CD14-positive monocyte (primary cell): ENCODE data around the gene WHRN. TPM values are rescaled to one million over a fixed set of nuclear protein-coding genes. Genes with fewer than 3 reads are reported as not detected.

Experiments
- DNase-seq, 3 donors: peaks; one replicate each; pipeline ENCODE4 v3.0.0-alpha.2; 2011 to 2022
- H2AFZ ChIP-seq: 2 replicates; pipeline ENCODE4 v1.6.0; 2012; ENCODE audit warnings: mild to moderate bottlenecking, low read depth, low read length, inconsistent platforms; ENCODE audit not compliant: insufficient read depth, poor library complexity, severe bottlenecking
- H3K27ac ChIP-seq, 2 donors: 1 replicate in 1 of 2; 2 replicates in 1 of 2; pipeline ENCODE4 v1.5.1; 2012 to 2013; ENCODE audit warnings: low read length in 2 of 2, control low read depth in 1 of 2, inconsistent platforms in 1 of 2, low read depth in 1 of 2, mild to moderate bottlenecking in 1 of 2
- H3K27me3 ChIP-seq, 2 donors: one replicate each; pipeline versions ENCODE4 v1.6.0 to v1.6.1; 2011 to 2013; ENCODE audit warnings: low read length in 2 of 2; ENCODE audit not compliant: control insufficient read depth in 2 of 2, insufficient read depth in 2 of 2
- H3K36me3 ChIP-seq, 2 donors: replicated peaks in 1 of 2; 1 replicate in 1 of 2; 2 replicates in 1 of 2; pipeline versions ENCODE4 v1.5.1 to v1.6.1; 2012 to 2013; ENCODE audit warnings: low read length in 2 of 2, control low read depth in 1 of 2, inconsistent platforms in 1 of 2, mild to moderate bottlenecking in 1 of 2; ENCODE audit not compliant: insufficient read depth in 2 of 2, control insufficient read depth in 1 of 2
- H3K4me1 ChIP-seq, 2 donors: 1 replicate in 1 of 2; 2 replicates in 1 of 2; pipeline versions ENCODE4 v1.5.1 to v1.6.1; 2012 to 2013; ENCODE audit warnings: low read length in 2 of 2, control low read depth in 1 of 2, inconsistent platforms in 1 of 2, mild to moderate bottlenecking in 1 of 2, moderate library complexity in 1 of 2; ENCODE audit not compliant: insufficient read depth in 2 of 2, control insufficient read depth in 1 of 2
- H3K4me2 ChIP-seq: replicated peaks from 2 replicates; pipeline ENCODE3; 2012; ENCODE audit warnings: low read length, moderate library complexity, mild to moderate bottlenecking; ENCODE audit not compliant: poor library complexity, severe bottlenecking; ENCODE audit errors: extremely low read depth
- H3K4me3 ChIP-seq, 3 experiments: fragments of 200-600 bp in 1 of 3; sonication (generic) in 1 of 3; replicated peaks in 1 of 3; 1 replicate in 2 of 3; 2 replicates in 1 of 3; pipeline ENCODE4 v1.5.1; 2011 to 2013; ENCODE audit warnings: low read length in 3 of 3, mild to moderate bottlenecking in 3 of 3, control low read depth in 2 of 3, low read depth in 2 of 3, inconsistent platforms in 1 of 3, moderate library complexity in 1 of 3
- H3K79me2 ChIP-seq: 2 replicates; pipeline ENCODE4 v1.6.0; 2012; ENCODE audit warnings: mild to moderate bottlenecking, control low read depth, inconsistent platforms, low read length, moderate library complexity; ENCODE audit not compliant: insufficient read depth
- H3K9ac ChIP-seq: 2 replicates; pipeline ENCODE4 v1.6.0; 2017; ENCODE audit warnings: low read length, mild to moderate bottlenecking; ENCODE audit not compliant: insufficient read depth, poor library complexity, severe bottlenecking
- H3K9me3 ChIP-seq, 2 donors: replicated peaks in 1 of 2; 1 replicate in 1 of 2; 2 replicates in 1 of 2; pipeline versions ENCODE4 v1.5.1 to v1.6.1; 2012 to 2013; ENCODE audit warnings: low read length in 2 of 2, control low read depth in 1 of 2; ENCODE audit not compliant: control insufficient read depth in 1 of 2, insufficient read depth in 1 of 2
- H4K20me1 ChIP-seq: 2 replicates; pipeline ENCODE4 v1.6.0; 2012; ENCODE audit warnings: mild to moderate bottlenecking, low read length, control low read depth, moderate library complexity; ENCODE audit not compliant: insufficient read depth
- H3K27ac Mint-ChIP-seq, 7 donors: one replicate each; pipeline ENCODE4 v1.8.0; 2020; ENCODE audit warnings: mild to moderate bottlenecking in 7 of 7, mixed read lengths in 7 of 7, moderate library complexity in 6 of 7, inconsistent platforms in 2 of 7
- H3K27me3 Mint-ChIP-seq, 3 donors: one replicate each; pipeline ENCODE4 v1.8.0; 2021 to 2022; ENCODE audit warnings: low read depth in 3 of 3, mild to moderate bottlenecking in 3 of 3, mixed read lengths in 3 of 3, moderate library complexity in 3 of 3, inconsistent platforms in 1 of 3
- H3K36me3 Mint-ChIP-seq, 2 donors: one replicate each; pipeline ENCODE4 v1.8.0; 2020; ENCODE audit warnings: mixed read lengths in 2 of 2, inconsistent platforms in 1 of 2, mild to moderate bottlenecking in 1 of 2
- H3K4me1 Mint-ChIP-seq: one replicate; pipeline ENCODE4 v1.8.0; 2020; ENCODE audit warnings: mild to moderate bottlenecking, mixed read lengths
- H3K4me3 Mint-ChIP-seq, 2 donors: one replicate each; pipeline ENCODE4 v1.8.0; 2020; ENCODE audit warnings: mild to moderate bottlenecking in 2 of 2, mixed read lengths in 2 of 2, moderate library complexity in 1 of 2
- H3K9me3 Mint-ChIP-seq, 7 donors: one replicate each; pipeline ENCODE4 v1.8.0; 2020 to 2022; ENCODE audit warnings: mixed read lengths in 7 of 7, mild to moderate bottlenecking in 6 of 7, moderate library complexity in 6 of 7, inconsistent platforms in 2 of 7
- WGBS: methylation state at CpG from one replicate; pipeline ENCODE4 v1.1.5; 2013; ENCODE audit warnings: missing lambda C conversion rate; ENCODE audit not compliant: insufficient coverage; 5-methylcytosine and 5-hydroxymethylcytosine counted together
- intact Hi-C, 2 donors: fragments of 100-400 bp; cut with micrococcal nuclease; formaldehyde crosslinking; loops; one replicate each; pipeline versions ENCODE4 v1.15.0 to v1.15.1; 2023
- polyA plus RNA-seq, 3 donors: library from polyadenylated mRNA; depleted of rRNA in 1 of 3; unstranded in 2 of 3; stranded (reverse) in 1 of 3; fragments of 300-500 nt in 2 of 3; fragments of >200 nt in 1 of 3; fragmentation: Illumina TruSeq in 2 of 3; gene quantifications; 1 replicate in 2 of 3; 2 replicates in 1 of 3; pipeline ENCODE4 v1.2.3, GENCODE V29; 2012 to 2021
- TF ChIP-seq, protein P1 (sequence below): fragments of 200-600 bp; IDR thresholded peaks from one replicate; pipeline ENCODE4 v1.8.0; 2022; ENCODE audit warnings: antibody characterized with exemption, mild to moderate bottlenecking

Gene WHRN
- polyA plus RNA-seq, 3 donors = 0.13 to 0.59 (median 0.30) TPM

DNA sequence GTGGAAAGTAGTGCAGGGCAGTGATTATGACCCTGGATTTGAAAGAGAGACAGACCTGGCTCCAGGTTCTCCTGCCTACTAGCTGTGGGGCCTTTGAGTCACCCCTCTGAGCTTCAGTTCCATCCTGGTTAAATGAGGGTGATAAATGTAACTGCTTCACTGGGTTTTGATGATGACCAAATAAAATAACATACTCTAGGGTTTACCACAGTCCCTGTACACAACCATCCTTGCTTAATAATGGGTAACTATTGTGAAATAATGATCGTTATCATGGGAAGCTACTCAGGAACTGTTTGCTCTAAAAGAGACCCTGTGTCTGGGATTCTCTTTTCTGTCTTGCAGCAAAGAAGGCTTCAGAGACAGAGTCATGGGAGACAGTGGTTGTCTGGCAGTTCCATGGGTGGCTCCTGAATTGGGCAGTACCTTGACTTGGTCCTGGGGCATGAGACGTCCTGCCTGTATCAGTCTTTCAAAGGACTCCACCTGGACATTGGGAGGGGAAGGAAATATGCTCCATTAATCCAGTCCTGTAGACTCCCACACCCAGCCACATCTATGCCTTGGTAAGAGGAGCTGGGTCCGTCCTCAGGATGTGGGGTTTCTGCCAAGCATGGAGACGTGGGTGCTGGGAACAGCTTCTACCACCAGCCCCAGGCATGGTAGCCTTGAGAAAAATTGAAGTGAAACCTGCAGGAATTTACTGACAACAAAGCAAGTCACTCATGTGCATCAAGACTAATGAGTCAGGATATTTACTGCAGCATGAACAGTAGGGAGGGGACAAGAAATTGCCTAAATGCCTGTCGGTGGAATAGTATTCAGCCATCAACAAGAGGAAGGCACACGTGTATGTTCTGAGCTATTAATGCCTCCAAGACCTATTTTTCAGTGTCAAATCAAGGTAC, 140.9 kb downstream of the WHRN start:
- Mint-ChIP-seq H3K27ac (peak overlapping the region; percentile 97 to 99 (median 98)), H3K36me3 (peaks cover 83 to 93% of the 10 kb centered on the region in 2 donors), H3K4me1 (peaks cover 61% of the 10 kb centered on the region), H3K4me3 (peak overlapping the region; percentile 45 to 64), H3K27me3 (no peaks in the 10 kb centered on the region), H3K9me3 (peaks cover 0 to 5% (median 0%) of the 10 kb centered on the region in 7 donors)
- Histone ChIP-seq H3K4me1 (peaks cover 60 to 62% of the 10 kb centered on the region in 2 donors), H3K27ac (peak overlapping the region; percentile 89 to 96), H2AFZ (no peak overlapping the region), H3K27me3 (no peaks in the 10 kb centered on the region), H3K9me3 (no peaks in the 10 kb centered on the region), H3K9ac (peak overlapping the region; percentile 59), H3K4me2 (peak overlapping the region; percentile 63), H3K4me3 (peak overlapping the region in 1 of 3 experiments; percentile 58), H3K79me2 (peaks cover 72% of the 10 kb centered on the region), H4K20me1 (peaks cover 32% of the 10 kb centered on the region), H3K36me3 (peaks cover 81 to 88% of the 10 kb centered on the region in 2 donors)
- 0% methylated on average over 2 of the region's 6 CpGs for WGBS
- TF ChIP-seq, protein P1, sequence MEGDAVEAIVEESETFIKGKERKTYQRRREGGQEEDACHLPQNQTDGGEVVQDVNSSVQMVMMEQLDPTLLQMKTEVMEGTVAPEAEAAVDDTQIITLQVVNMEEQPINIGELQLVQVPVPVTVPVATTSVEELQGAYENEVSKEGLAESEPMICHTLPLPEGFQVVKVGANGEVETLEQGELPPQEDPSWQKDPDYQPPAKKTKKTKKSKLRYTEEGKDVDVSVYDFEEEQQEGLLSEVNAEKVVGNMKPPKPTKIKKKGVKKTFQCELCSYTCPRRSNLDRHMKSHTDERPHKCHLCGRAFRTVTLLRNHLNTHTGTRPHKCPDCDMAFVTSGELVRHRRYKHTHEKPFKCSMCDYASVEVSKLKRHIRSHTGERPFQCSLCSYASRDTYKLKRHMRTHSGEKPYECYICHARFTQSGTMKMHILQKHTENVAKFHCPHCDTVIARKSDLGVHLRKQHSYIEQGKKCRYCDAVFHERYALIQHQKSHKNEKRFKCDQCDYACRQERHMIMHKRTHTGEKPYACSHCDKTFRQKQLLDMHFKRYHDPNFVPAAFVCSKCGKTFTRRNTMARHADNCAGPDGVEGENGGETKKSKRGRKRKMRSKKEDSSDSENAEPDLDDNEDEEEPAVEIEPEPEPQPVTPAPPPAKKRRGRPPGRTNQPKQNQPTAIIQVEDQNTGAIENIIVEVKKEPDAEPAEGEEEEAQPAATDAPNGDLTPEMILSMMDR = no peak
- intact Hi-C loops = loop anchor here in 1 of 2 donors (5.0 kb wide), 1 partner anchor 33 kb away; no protein-coding TSS in a partner anchor
- DNase-seq = peak; percentile 66 to 86 (median 85)

DNA sequence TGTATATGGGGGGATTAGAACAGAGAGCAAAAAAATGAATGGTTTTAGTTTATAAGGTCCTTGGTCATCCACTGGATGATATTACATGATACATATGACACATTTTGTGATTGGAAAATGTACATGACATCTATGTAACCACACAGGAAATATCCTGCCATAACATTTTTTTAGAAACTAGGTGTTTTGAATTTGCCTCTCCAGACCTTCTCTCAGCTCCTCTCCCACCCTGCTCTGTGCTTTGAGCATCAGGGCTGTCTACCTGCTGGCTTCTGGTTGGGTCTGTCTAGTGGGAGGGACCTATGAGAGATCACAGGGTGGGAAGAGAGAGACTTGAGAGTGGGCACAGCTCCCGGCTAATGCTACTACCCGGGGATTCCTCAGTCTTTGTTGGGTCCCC, 141.8 kb downstream of the WHRN start:
- no peak overlapping the region for H3K9ac ChIP-seq
- peak overlapping the region; percentile 63 for H3K4me2 ChIP-seq
- H3K4me3 Mint-ChIP-seq = no peak overlapping the region
- H2AFZ ChIP-seq = no peak overlapping the region
- intact Hi-C loops = loop anchor here in 1 of 2 donors (5.0 kb wide), 1 partner anchor 34 kb away; no protein-coding TSS in a partner anchor
- peak overlapping the region; percentile 97 to 99 (median 98) for H3K27ac Mint-ChIP-seq
- H3K4me1 ChIP-seq = peaks cover 51 to 54% of the 10 kb centered on the region in 2 donors
- peaks cover 87 to 98% of the 10 kb centered on the region in 2 donors for H3K36me3 Mint-ChIP-seq
- peaks cover 57% of the 10 kb centered on the region for H3K4me1 Mint-ChIP-seq
- H3K4me3 ChIP-seq = peak overlapping the region in 1 of 3 experiments; percentile 58
- H3K9me3 Mint-ChIP-seq = peaks cover 0 to 5% (median 0%) of the 10 kb centered on the region in 7 donors
- H3K27me3 ChIP-seq = no peaks in the 10 kb centered on the region
- peak overlapping the region; percentile 89 to 96 for H3K27ac ChIP-seq
- 40% methylated on average over 1 of the region's 2 CpGs for WGBS
- DNase-seq = no peak
- H3K36me3 ChIP-seq = peaks cover 83 to 89% of the 10 kb centered on the region in 2 donors
- TF ChIP-seq, protein P1 = no peak
- peaks cover 69% of the 10 kb centered on the region for H3K79me2 ChIP-seq
- peaks cover 41% of the 10 kb centered on the region for H4K20me1 ChIP-seq
- no peaks in the 10 kb centered on the region for H3K9me3 ChIP-seq
- no peaks in the 10 kb centered on the region for H3K27me3 Mint-ChIP-seq
